NB4 (cell line): Measurements from ENCODE around the gene FRS2.

Source experiments
- CTCF ChIP-seq: IDR thresholded peaks from one replicate; pipeline ENCODE4 v1.5.1; 2012; ENCODE audit warnings: low read depth, low read length
- MYC ChIP-seq: IDR thresholded peaks from 2 replicates; pipeline ENCODE4 v1.6.1; 2011; ENCODE audit warnings: low read depth, low read length

- TF ChIP-seq CTCF (no peak), MYC (no peak)
Observed at GRCh38 chr12:69623970-69624369, 153.8 kb downstream of the FRS2 start.
